Stimulated activated CD8-positive, alpha-beta memory T cell treated with anti-CD3 and anti-CD28 coated beads, Interleukin-7, amount 100 ng/mL, for 1 hour (primary cell): ENCODE data around the gene PHF2.

Experiments used
- DNase-seq, 2 donors: peaks; one replicate each; pipeline ENCODE4 v3.0.0-alpha.2; 2020; ENCODE audit warnings: low read depth in 2 of 2

PHF2 gene

GRCh38 chr9:93701494-93702218, 125.3 kb downstream of the PHF2 start:
- DNase-seq: no peak

GRCh38 chr9:93702261-93702660, 125.9 kb downstream of the PHF2 start:
- DNase-seq: no peak

GRCh38 chr9:93708289-93708986, 132.1 kb downstream of the PHF2 start:
- no peak for DNase-seq

GRCh38 chr9:93708987-93709302, 132.6 kb downstream of the PHF2 start:
- no peak for DNase-seq

- DNase-seq: no peak
Measured at GRCh38 chr9:93709600-93710369, 133.4 kb downstream of the PHF2 start.

GRCh38 chr9:93710370-93710723, 134.0 kb downstream of the PHF2 start:
- DNase-seq: no peak

GRCh38 chr9:93711002-93711401, 134.6 kb downstream of the PHF2 start:
- no peak for DNase-seq

- DNase-seq: no peak
Measured at GRCh38 chr9:93712896-93713295, 136.5 kb downstream of the PHF2 start.

GRCh38 chr9:93713716-93714115, 137.3 kb downstream of the PHF2 start:
- no peak for DNase-seq

GRCh38 chr9:93721417-93721965, 145.1 kb downstream of the PHF2 start:
- DNase-seq: no peak

GRCh38 chr9:93724852-93725251, 148.5 kb downstream of the PHF2 start:
- no peak for DNase-seq

- DNase-seq: no peak
Measured at GRCh38 chr9:93725382-93725781, 149.0 kb downstream of the PHF2 start.

- DNase-seq: no peak
Measured at GRCh38 chr9:93726147-93726546, 149.8 kb downstream of the PHF2 start.
